Hepatocyte (in vitro differentiated cells): ENCODE measurements around the gene PREX1.

Experiments
- CTCF ChIP-seq: fragments of 200-600 bp; sonication (generic); IDR thresholded peaks from 2 replicates; pipeline ENCODE4 v1.5.1; 2016; ENCODE audit warnings: antibody characterized with exemption, mild to moderate bottlenecking; ENCODE audit not compliant: poor library complexity
- EZH2 ChIP-seq: fragments of 200-600 bp; sonication (generic); IDR thresholded peaks from 2 replicates; pipeline ENCODE4 v1.6.1; 2016; ENCODE audit warnings: antibody characterized with exemption, mild to moderate bottlenecking, borderline replicate concordance

GRCh38 chr20:48736636-48737035 lies 91.2 kb downstream of the PREX1 start:
- TF ChIP-seq EZH2 = no peak
- no peak for TF ChIP-seq CTCF
